Measurements from ENCODE around the gene BCAS4.

DNA sequence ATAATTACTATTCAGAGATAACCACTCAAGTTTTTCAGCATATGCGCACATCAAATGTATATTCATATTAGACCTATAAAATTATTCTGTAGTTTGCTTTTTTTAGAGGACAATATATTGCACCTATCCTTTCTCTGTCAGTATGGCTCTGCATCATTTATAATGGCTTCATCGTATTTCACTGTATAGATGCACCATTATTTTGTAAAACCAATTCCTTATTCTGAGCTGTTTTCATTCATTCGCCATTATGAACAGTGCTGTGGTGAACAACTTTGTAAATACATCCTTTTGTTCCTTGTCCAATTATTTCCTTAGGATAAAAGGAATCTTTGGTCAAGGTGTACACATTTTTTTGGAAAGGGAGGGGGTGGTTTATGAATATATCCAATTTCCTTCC, 29.2 kb upstream of the BCAS4 start:
- TF ChIP-seq, protein P1, sequence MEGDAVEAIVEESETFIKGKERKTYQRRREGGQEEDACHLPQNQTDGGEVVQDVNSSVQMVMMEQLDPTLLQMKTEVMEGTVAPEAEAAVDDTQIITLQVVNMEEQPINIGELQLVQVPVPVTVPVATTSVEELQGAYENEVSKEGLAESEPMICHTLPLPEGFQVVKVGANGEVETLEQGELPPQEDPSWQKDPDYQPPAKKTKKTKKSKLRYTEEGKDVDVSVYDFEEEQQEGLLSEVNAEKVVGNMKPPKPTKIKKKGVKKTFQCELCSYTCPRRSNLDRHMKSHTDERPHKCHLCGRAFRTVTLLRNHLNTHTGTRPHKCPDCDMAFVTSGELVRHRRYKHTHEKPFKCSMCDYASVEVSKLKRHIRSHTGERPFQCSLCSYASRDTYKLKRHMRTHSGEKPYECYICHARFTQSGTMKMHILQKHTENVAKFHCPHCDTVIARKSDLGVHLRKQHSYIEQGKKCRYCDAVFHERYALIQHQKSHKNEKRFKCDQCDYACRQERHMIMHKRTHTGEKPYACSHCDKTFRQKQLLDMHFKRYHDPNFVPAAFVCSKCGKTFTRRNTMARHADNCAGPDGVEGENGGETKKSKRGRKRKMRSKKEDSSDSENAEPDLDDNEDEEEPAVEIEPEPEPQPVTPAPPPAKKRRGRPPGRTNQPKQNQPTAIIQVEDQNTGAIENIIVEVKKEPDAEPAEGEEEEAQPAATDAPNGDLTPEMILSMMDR (IDR thresholded peaks at IDR 0.05; ENCODE audit: low read length) = no peak
- no peak for TF ChIP-seq EZH2 (IDR thresholded peaks at IDR 0.05; ENCODE audit: borderline replicate concordance, low read length)
